Left ventricle myocardium inferior (tissue), 1 donor: ENCODE data around the gene FOXB1. TPM values are rescaled to one million over a fixed set of nuclear protein-coding genes. Genes with fewer than 3 reads are reported as not detected.

Experiments used
- DNase-seq: peaks from one replicate; pipeline ENCODE4 v3.0.0-alpha.2; 2020
- H3K27ac ChIP-seq: fragments of 200-600 bp; replicated peaks from 2 replicates; pipeline ENCODE4 v1.8.0; 2021
- H3K27me3 ChIP-seq: fragments of 200-600 bp; 2 replicates; pipeline ENCODE4 v1.8.0; 2021; ENCODE audit warnings: low read depth
- H3K36me3 ChIP-seq: fragments of 200-600 bp; 2 replicates; pipeline ENCODE4 v1.8.0; 2021
- H3K4me1 ChIP-seq: fragments of 200-600 bp; 2 replicates; pipeline ENCODE4 v1.8.0; 2021
- H3K4me3 ChIP-seq: fragments of 200-600 bp; 2 replicates; pipeline ENCODE4 v1.8.0; 2021; ENCODE audit warnings: mild to moderate bottlenecking, moderate library complexity
- H3K9me3 ChIP-seq: fragments of 200-600 bp; replicated peaks from 2 replicates; pipeline ENCODE4 v1.8.0; 2021
- intact Hi-C: fragments of 100-400 bp; cut with micrococcal nuclease; formaldehyde crosslinking; loops from one replicate; pipeline ENCODE4 v1.11.0; 2022
- total RNA-seq: library from RNA; stranded (reverse); fragmentation: NEBNext Ultra II Directional; extraction: Animal tissue kit (Norgen Biotek cat#: 25700); gene quantifications from one replicate; pipeline ENCODE4 v1.2.1, GENCODE V29; 2021
- TF ChIP-seq, protein P1 (sequence below): fragments of 200-600 bp; IDR thresholded peaks from 2 replicates; pipeline ENCODE4 v1.8.0; 2021; ENCODE audit warnings: antibody characterized with exemption, mild to moderate bottlenecking, borderline replicate concordance
- donor health status: DM: no; HTN: yes; CAD: no; lungs with severe emphysema.

FOXB1 gene
- total RNA-seq, 1 donor from 2014 or later: not detected

DNA sequence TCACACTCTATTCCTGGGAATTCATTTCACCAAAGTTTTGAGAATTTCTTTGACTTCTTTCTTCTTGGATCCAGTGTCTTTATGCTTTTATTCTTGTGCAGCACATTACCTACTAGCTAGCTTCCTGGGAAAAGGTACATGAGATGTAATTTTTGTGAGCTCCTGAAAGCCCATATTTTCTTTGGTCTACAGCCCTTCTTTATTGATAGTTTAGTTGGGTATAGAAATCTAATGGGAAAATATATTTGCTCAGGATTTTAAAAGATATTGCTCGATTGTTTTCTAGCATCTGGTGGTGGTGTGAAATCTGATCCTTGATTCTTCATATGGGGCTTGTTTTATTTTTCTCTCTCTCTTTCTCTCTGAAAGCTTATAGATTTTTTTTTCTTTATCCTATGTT lies 45.8 kb downstream of the FOXB1 start:
- intact Hi-C loops: no loop called here
- H3K27me3 ChIP-seq: peaks cover 11% of the 10 kb centered on the region
- no peak overlapping the region for H3K4me3 ChIP-seq
- H3K27ac ChIP-seq: no peak overlapping the region
- no peak for DNase-seq
- H3K36me3 ChIP-seq: no peaks in the 10 kb centered on the region
- peaks cover 28% of the 10 kb centered on the region for H3K9me3 ChIP-seq
- H3K4me1 ChIP-seq: no peaks in the 10 kb centered on the region
- TF ChIP-seq, protein P1, sequence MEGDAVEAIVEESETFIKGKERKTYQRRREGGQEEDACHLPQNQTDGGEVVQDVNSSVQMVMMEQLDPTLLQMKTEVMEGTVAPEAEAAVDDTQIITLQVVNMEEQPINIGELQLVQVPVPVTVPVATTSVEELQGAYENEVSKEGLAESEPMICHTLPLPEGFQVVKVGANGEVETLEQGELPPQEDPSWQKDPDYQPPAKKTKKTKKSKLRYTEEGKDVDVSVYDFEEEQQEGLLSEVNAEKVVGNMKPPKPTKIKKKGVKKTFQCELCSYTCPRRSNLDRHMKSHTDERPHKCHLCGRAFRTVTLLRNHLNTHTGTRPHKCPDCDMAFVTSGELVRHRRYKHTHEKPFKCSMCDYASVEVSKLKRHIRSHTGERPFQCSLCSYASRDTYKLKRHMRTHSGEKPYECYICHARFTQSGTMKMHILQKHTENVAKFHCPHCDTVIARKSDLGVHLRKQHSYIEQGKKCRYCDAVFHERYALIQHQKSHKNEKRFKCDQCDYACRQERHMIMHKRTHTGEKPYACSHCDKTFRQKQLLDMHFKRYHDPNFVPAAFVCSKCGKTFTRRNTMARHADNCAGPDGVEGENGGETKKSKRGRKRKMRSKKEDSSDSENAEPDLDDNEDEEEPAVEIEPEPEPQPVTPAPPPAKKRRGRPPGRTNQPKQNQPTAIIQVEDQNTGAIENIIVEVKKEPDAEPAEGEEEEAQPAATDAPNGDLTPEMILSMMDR: no peak

DNA sequence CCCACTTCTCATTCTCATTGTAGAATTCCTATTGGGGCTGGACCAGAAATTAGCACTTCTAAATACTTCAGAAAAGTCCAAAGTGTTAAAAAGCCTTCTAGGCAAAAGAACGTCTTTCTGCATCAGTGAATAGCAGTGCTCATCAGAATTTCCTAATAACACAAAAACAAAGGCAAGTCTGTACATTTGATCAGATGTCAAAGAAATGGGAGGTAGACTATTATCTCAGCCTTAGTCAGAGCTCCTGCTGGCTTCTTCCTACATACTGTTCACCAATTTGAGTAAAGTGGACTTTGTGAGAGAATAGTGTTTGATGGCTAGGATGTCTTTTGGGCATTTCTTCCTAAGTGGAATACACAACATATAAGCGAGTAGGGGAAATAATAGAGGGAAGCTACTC lies 48.7 kb downstream of the FOXB1 start:
- no peak overlapping the region for H3K4me3 ChIP-seq
- no peak for DNase-seq
- H3K27ac ChIP-seq: no peak overlapping the region
- TF ChIP-seq, protein P1: no peak
- peaks cover 27% of the 10 kb centered on the region for H3K27me3 ChIP-seq
- intact Hi-C loops: no loop called here
- no peaks in the 10 kb centered on the region for H3K4me1 ChIP-seq
- H3K36me3 ChIP-seq: no peaks in the 10 kb centered on the region
- peaks cover 28% of the 10 kb centered on the region for H3K9me3 ChIP-seq

DNA sequence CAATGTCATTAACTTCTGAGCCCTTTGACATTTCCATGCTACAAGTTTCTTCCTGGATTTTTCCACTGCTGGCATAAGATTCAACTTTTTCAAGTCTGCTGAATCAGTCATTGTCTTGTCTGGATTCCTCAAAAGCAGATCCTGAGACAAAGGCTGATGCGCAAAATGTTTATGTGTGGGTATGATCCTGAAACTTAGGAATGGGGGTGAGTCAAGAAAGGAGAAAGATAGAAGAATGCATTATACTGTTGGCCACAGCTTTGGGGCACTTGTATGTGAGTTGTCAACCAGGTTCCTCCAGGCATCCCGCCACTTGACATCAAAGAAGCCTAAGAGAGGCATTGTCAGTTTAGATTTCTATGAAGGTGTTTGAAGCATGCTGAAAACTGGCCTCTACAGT lies 50.4 kb downstream of the FOXB1 start:
- Histone ChIP-seq H3K4me1 (no peaks in the 10 kb centered on the region), H3K27me3 (peaks cover 36% of the 10 kb centered on the region), H3K36me3 (no peaks in the 10 kb centered on the region), H3K4me3 (no peak overlapping the region), H3K9me3 (peaks cover 20% of the 10 kb centered on the region), H3K27ac (no peak overlapping the region)
- no peak for DNase-seq
- intact Hi-C loops: no loop called here
- TF ChIP-seq, protein P1: no peak
